Measurements from ENCODE around the gene VPS13C. TPM values are rescaled to one million over a fixed set of nuclear protein-coding genes. Genes with fewer than 3 reads are reported as not detected.

VPS13C gene
- total RNA-seq, 1 donor from 2014 or later: 100 TPM

GRCh38 chr15:61871926-61872522 is 188.2 kb downstream of the VPS13C start:
- intact Hi-C loops (cut with DNase I): no loop called here
- Histone ChIP-seq H3K4me1 (no peaks in the 10 kb centered on the region), H3K9me3 (no peaks in the 10 kb centered on the region), H3K4me3 (no peak overlapping the region), H3K27me3 (ENCODE audit: low read depth) (no peaks in the 10 kb centered on the region), H3K36me3 (peaks cover 94% of the 10 kb centered on the region), H3K27ac (no peak overlapping the region)
- ATAC-seq (no peak), DNase-seq (no peak)
- TF ChIP-seq CTCF (IDR thresholded peaks at IDR 0.05): peak; percentile 36

GRCh38 chr15:61869656-61870055 is 190.6 kb downstream of the VPS13C start:
- no peaks in the 10 kb centered on the region for H3K4me1 ChIP-seq
- intact Hi-C loops (cut with DNase I): no loop called here
- H3K36me3 ChIP-seq: peaks cover 72% of the 10 kb centered on the region
- no peaks in the 10 kb centered on the region for H3K27me3 ChIP-seq (ENCODE audit: low read depth)
- no peaks in the 10 kb centered on the region for H3K9me3 ChIP-seq
- no peak overlapping the region for H3K27ac ChIP-seq
- DNase-seq (no peak), ATAC-seq (no peak)
- H3K4me3 ChIP-seq: no peak overlapping the region
- no peak for TF ChIP-seq CTCF (IDR thresholded peaks at IDR 0.05)

- Histone ChIP-seq H3K9me3 (no peaks in the 10 kb centered on the region), H3K36me3 (peaks cover 26% of the 10 kb centered on the region), H3K4me3 (no peak overlapping the region), H3K27me3 (ENCODE audit: low read depth) (no peaks in the 10 kb centered on the region), H3K27ac (no peak overlapping the region), H3K4me1 (peaks cover 5% of the 10 kb centered on the region)
- intact Hi-C loops (cut with DNase I): no loop called here
- no peak for TF ChIP-seq CTCF (IDR thresholded peaks at IDR 0.05)
- no peak for ATAC-seq
- no peak for DNase-seq
Measured at GRCh38 chr15:61861962-61862361, 198.3 kb downstream of the VPS13C start.

GRCh38 chr15:61857169-61857829 is 202.9 kb downstream of the VPS13C start:
- DNase-seq: no peak
- ATAC-seq: no peak
- Histone ChIP-seq H3K27ac (no peak overlapping the region), H3K4me1 (peaks cover 5% of the 10 kb centered on the region), H3K4me3 (peak overlapping the region; percentile 12), H3K27me3 (ENCODE audit: low read depth) (no peaks in the 10 kb centered on the region), H3K9me3 (no peaks in the 10 kb centered on the region), H3K36me3 (peaks cover 33% of the 10 kb centered on the region)
- intact Hi-C loops (cut with DNase I): no loop called here
- no peak for TF ChIP-seq CTCF (IDR thresholded peaks at IDR 0.05)

GRCh38 chr15:61856295-61856694 is 204.0 kb downstream of the VPS13C start:
- Histone ChIP-seq H3K27me3 (ENCODE audit: low read depth) (no peaks in the 10 kb centered on the region), H3K27ac (no peak overlapping the region), H3K4me3 (no peak overlapping the region), H3K4me1 (peaks cover 5% of the 10 kb centered on the region), H3K36me3 (peaks cover 34% of the 10 kb centered on the region), H3K9me3 (no peaks in the 10 kb centered on the region)
- DNase-seq (no peak), ATAC-seq (no peak)
- no peak for TF ChIP-seq CTCF (IDR thresholded peaks at IDR 0.05)
- intact Hi-C loops (cut with DNase I): no loop called here

Measured in lower lobe of right lung (tissue), 2 donors.